ENCODE measurements around the gene ADAMTSL5. TPM values are rescaled to one million over a fixed set of nuclear protein-coding genes. Genes with fewer than 3 reads are reported as not detected.

ADAMTSL5 gene
- total RNA-seq, 1 donor from 2014 or later: 0.83 TPM

GRCh38 chr19:1488282-1488601, 24.6 kb downstream of the ADAMTSL5 start:
- Mint-ChIP-seq H3K4me3 (ENCODE audit: unreplicated experiment) (no peak overlapping the region), H3K36me3 (ENCODE audit: unreplicated experiment) (no peaks in the 10 kb centered on the region), H3K27ac (ENCODE audit: unreplicated experiment) (no peak overlapping the region), H3K27me3 (ENCODE audit: unreplicated experiment) (peaks cover 10% of the 10 kb centered on the region), H3K9me3 (ENCODE audit: unreplicated experiment) (peaks cover 3% of the 10 kb centered on the region), H3K4me1 (ENCODE audit: low read depth, unreplicated experiment) (peaks cover 7% of the 10 kb centered on the region)
- no peak for DNase-seq
- TF ChIP-seq CTCF (IDR thresholded peaks at IDR 0.05; ENCODE audit: partially characterized antibody, unreplicated experiment): no peak

DNA sequence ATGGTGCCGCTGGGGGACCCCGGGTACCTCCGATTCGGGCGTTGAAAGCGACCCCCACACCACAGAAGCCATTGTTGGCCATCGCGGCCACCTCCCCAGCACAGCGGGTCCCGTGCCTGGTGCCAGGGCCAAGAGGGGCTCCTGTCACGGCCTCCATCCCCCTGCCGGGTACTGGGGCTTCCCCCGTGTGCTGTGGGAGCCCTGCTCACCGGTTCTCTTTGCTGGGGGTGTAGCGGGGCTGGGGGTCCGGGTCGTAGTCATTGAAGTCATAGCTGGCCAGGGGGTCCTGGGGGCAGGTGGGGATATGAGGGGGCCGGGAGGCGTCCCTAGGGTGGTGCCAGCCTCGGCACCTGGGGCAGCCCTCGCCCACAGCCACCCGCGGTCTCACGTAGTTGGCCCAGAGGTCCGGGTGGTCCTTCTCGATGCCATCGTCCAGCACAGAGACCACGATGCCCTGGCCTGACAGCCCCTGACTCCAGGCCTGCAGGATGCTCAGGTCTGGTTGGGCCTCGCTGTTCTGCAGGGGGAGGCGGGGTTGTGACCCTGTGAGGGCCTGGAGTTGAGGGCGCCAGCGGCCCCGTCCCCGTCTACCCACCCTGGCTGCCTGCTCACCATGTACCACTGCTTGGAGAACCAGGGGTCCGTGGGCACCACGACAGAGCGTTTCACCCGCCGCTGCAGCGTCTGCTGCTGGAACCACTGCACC, 25.1 kb downstream of the ADAMTSL5 start:
- Mint-ChIP-seq H3K27me3 (ENCODE audit: unreplicated experiment) (peaks cover 10% of the 10 kb centered on the region), H3K36me3 (ENCODE audit: unreplicated experiment) (no peaks in the 10 kb centered on the region), H3K4me3 (ENCODE audit: unreplicated experiment) (no peak overlapping the region), H3K9me3 (ENCODE audit: unreplicated experiment) (peaks cover 3% of the 10 kb centered on the region), H3K4me1 (ENCODE audit: low read depth, unreplicated experiment) (peaks cover 4% of the 10 kb centered on the region), H3K27ac (ENCODE audit: unreplicated experiment) (no peak overlapping the region)
- no peak for DNase-seq
- no peak for TF ChIP-seq CTCF (IDR thresholded peaks at IDR 0.05; ENCODE audit: partially characterized antibody, unreplicated experiment)

DNA sequence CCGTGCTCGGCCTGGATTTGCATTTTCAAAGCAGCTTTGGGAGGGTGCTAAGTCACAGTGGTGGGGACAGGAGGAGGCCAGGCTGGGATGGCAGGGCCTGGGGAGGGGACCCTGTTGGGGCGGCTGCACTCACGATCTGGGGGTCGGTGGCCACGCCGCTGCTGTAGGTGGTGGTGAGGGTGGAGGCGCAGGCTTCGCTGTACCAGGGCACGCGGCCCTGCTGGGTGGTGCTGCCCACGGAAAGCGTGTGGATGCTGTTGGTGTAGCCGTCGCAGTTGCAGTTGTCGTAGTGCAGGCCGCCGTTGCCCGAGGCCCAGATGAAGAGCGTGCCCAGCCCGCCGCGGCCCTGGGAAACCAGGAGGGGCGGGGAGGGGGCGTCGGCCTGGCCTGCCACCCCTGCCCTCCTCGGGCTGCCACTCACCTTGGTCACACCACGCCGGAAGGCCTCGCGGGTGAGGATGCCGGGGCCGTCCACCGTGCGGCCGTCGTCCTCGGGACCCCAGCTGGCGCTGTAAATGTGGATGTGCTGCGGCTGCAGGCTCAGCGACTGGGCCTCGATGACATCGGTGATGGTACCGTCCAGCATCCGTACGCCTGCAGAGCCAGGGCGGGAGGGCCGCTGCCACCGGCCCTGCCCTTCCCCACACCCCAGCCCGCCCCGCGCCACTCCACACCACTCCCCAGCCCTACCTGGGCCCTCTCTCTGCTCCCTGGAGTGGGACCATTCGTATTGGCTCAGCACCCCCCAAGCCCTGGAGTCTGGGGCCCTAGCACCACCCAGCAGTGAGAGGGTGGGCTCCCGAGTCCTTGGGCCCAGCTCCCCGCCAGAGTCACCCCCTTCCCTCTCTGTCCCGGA, 25.9 kb downstream of the ADAMTSL5 start:
- Mint-ChIP-seq H3K36me3 (ENCODE audit: unreplicated experiment) (no peaks in the 10 kb centered on the region), H3K4me1 (ENCODE audit: low read depth, unreplicated experiment) (peaks cover 4% of the 10 kb centered on the region), H3K4me3 (ENCODE audit: unreplicated experiment) (no peak overlapping the region), H3K27ac (ENCODE audit: unreplicated experiment) (no peak overlapping the region), H3K27me3 (ENCODE audit: unreplicated experiment) (peaks cover 10% of the 10 kb centered on the region), H3K9me3 (ENCODE audit: unreplicated experiment) (peaks cover 3% of the 10 kb centered on the region)
- TF ChIP-seq CTCF (IDR thresholded peaks at IDR 0.05; ENCODE audit: partially characterized antibody, unreplicated experiment): no peak
- no peak for DNase-seq

DNA sequence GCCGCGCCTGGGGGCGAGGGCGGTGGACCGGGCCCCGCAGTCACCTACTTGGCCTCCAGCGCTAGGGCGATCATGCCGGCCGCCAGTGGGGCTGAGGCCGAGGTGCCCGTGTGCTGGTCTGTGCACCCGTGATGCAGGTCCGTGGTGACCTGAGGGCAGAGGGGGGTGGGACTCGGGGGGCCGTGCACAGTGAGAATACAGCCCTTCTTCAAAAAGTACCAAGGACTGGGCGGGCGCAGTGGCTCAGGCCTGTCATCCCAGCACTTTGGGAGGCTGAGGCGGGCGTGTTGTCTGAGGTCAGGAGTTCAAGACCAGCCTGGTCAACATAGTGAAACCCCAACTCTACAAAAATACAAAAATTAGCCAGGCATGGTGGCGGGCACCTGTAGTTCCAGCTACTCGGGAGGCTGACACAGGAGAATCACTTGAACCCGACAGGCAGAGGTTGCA, 28.8 kb downstream of the ADAMTSL5 start:
- DNase-seq: no peak
- Mint-ChIP-seq H3K4me3 (ENCODE audit: unreplicated experiment) (no peak overlapping the region), H3K27me3 (ENCODE audit: unreplicated experiment) (peaks cover 10% of the 10 kb centered on the region)

More for the DNA sequence above, 28.8 kb downstream of the ADAMTSL5 start:
- no peaks in the 10 kb centered on the region for H3K36me3 Mint-ChIP-seq (ENCODE audit: unreplicated experiment)
- H3K4me1 Mint-ChIP-seq (ENCODE audit: low read depth, unreplicated experiment): peaks cover 2% of the 10 kb centered on the region
- TF ChIP-seq CTCF (IDR thresholded peaks at IDR 0.05; ENCODE audit: partially characterized antibody, unreplicated experiment): no peak
- H3K9me3 Mint-ChIP-seq (ENCODE audit: unreplicated experiment): peaks cover 10% of the 10 kb centered on the region
- no peak overlapping the region for H3K27ac Mint-ChIP-seq (ENCODE audit: unreplicated experiment)

Measured in glutamatergic neuron (in vitro differentiated cells).